Occipital lobe (tissue), 2 donors: ENCODE results near the gene NIF3L1. TPM values are rescaled to one million over a fixed set of nuclear protein-coding genes. Genes with fewer than 3 reads are reported as not detected.

Experiments used
- DNase-seq: peaks from one replicate; lab custom pipeline; 2025; lab: John Stamatoyannopoulos, UW
- total RNA-seq: library from RNA; depleted of rRNA; stranded (reverse); fragments of >200 nt; gene quantifications from one replicate; pipeline ENCODE4 v1.2.3, GENCODE V29; 2014

NIF3L1 gene
- total RNA-seq, result 34.9 TPM

- peak; percentile 91 for DNase-seq
These were observed at the start of gene NIF3L1, which contains the start of gene PPIL3 for GRCh38 chr2:200888704-200889625. Gene NIF3L1 (plus strand): TSS chr2:200889371. CDS start chr2:200891944, 2,573 bp downstream. Gene PPIL3 (minus strand): TSS chr2:200889077. CDS start chr2:200887615, 1,462 bp downstream.

- no peak for DNase-seq
These were observed 49.7 kb upstream of the NIF3L1 start for GRCh38 chr2:200839513-200839912.

GRCh38 chr2:200843993-200844948 lies 44.9 kb upstream of the NIF3L1 start:
- DNase-seq, result no peak

GRCh38 chr2:200845194-200845593 lies 44.0 kb upstream of the NIF3L1 start:
- no peak for DNase-seq

- no peak for DNase-seq
These were observed 43.4 kb upstream of the NIF3L1 start for GRCh38 chr2:200845669-200846325.

GRCh38 chr2:200847269-200847668 lies 41.9 kb upstream of the NIF3L1 start:
- no peak for DNase-seq

- no peak for DNase-seq
These were observed 41.2 kb upstream of the NIF3L1 start for GRCh38 chr2:200847939-200848338.

GRCh38 chr2:200850512-200851256 lies 38.5 kb upstream of the NIF3L1 start:
- no peak for DNase-seq

GRCh38 chr2:200851398-200852248 lies 37.5 kb upstream of the NIF3L1 start:
- DNase-seq, result no peak

- DNase-seq, result no peak
These were observed 36.6 kb upstream of the NIF3L1 start for GRCh38 chr2:200852605-200853004.

- DNase-seq, result no peak
These were observed 32.4 kb upstream of the NIF3L1 start for GRCh38 chr2:200856806-200857205.

GRCh38 chr2:200860092-200860795 lies 28.9 kb upstream of the NIF3L1 start:
- no peak for DNase-seq

GRCh38 chr2:200861617-200862155 lies 27.5 kb upstream of the NIF3L1 start:
- DNase-seq, result no peak

- no peak for DNase-seq
These were observed 26.6 kb upstream of the NIF3L1 start for GRCh38 chr2:200862532-200863000.

- no peak for DNase-seq
These were observed 25.4 kb upstream of the NIF3L1 start for GRCh38 chr2:200863782-200864175.

- DNase-seq, result peak; percentile 93
These were observed 24.8 kb upstream of the NIF3L1 start, which contains the start of gene CLK1 for GRCh38 chr2:200864176-200865034. Gene CLK1 (minus strand): TSS chr2:200864658. CDS start chr2:200861862, 2,796 bp downstream.

- no peak for DNase-seq
These were observed 20.2 kb upstream of the NIF3L1 start for GRCh38 chr2:200869014-200869413.

- no peak for DNase-seq
These were observed 18.0 kb upstream of the NIF3L1 start for GRCh38 chr2:200871151-200871550.
